Endothelial cell of umbilical vein (primary cell): Measurements from ENCODE around the gene JPH3. TPM values are rescaled to one million over a fixed set of nuclear protein-coding genes. Genes with fewer than 3 reads are reported as not detected.

Experiments used
- BruUV-seq: library from RNA; stranded (reverse); fragments of 400-500 nt; replicated peaks from 2 replicates; lab custom pipeline; 2021; lab: Mats Ljungman, UMichigan
- CTCF ChIA-PET: fragments of 300-600, 350-600 bp; sonication (Branson Sonifier 250); formaldehyde crosslinking; loops from one replicate; lab custom pipeline; 2021; ENCODE audit warnings: antibody characterized with exemption, inconsistent platforms; lab: Charles Lee
- POLR2A ChIA-PET: fragments of 300-600, 350-600 bp; sonication (Branson Sonifier 250); formaldehyde crosslinking; loops from one replicate; lab custom pipeline; 2021; ENCODE audit warnings: antibody characterized with exemption, inconsistent platforms; lab: Charles Lee
- DNase-seq: peaks from one replicate; pipeline ENCODE4 v3.0.0-alpha.2; 2011; ENCODE audit warnings: low read depth, low spot score
- FAIRE-seq: peaks from 2 replicates; lab custom pipeline; 2011; peaks lifted over from hg19 to GRCh38; lab: Jason Lieb, UNC
- H2AFZ ChIP-seq: 2 replicates; pipeline ENCODE4 v1.6.0; 2012; ENCODE audit warnings: low read depth, low read length, control low read depth, inconsistent platforms
- H3K27ac ChIP-seq: 2 replicates; pipeline ENCODE4 v1.5.1; 2011; ENCODE audit warnings: low read depth, mild to moderate bottlenecking, control low read depth, low read length, moderate library complexity; ENCODE audit not compliant: insufficient read depth
- H3K27me3 ChIP-seq, 2 experiments: 2 replicates each; pipeline versions ENCODE4 v1.6.0 to v1.6.1; 2011; ENCODE audit warnings: low read length in 2 of 2, mixed read lengths in 1 of 2; ENCODE audit not compliant: control insufficient read depth in 2 of 2, insufficient read depth in 2 of 2
- H3K36me3 ChIP-seq, 2 experiments: 2 replicates in 1 of 2; 3 replicates in 1 of 2; pipeline ENCODE4 v1.5.1; 2011; ENCODE audit warnings: low read length in 2 of 2, mild to moderate bottlenecking in 1 of 2, moderate library complexity in 1 of 2; ENCODE audit not compliant: control insufficient read depth in 2 of 2, insufficient read depth in 2 of 2; ENCODE audit errors: extremely low read depth in 1 of 2
- H3K4me1 ChIP-seq: 3 replicates; pipeline ENCODE4 v1.5.1; 2011; ENCODE audit warnings: mild to moderate bottlenecking, low read length; ENCODE audit not compliant: control insufficient read depth, insufficient read depth; ENCODE audit errors: extremely low read depth
- H3K4me2 ChIP-seq: 2 replicates; pipeline ENCODE4 v1.6.1; 2011; ENCODE audit warnings: low read length, control low read depth, mixed read lengths; ENCODE audit not compliant: insufficient read depth
- H3K4me3 ChIP-seq, 3 experiments: fragments of 200-600 bp in 1 of 3; sonication (generic), shearing (Covaris generic) in 1 of 3; replicated peaks in 1 of 3; 2 replicates each; pipeline ENCODE4 v1.5.1; 2011 to 2016; ENCODE audit warnings: control low read depth in 3 of 3, low read length in 3 of 3, mild to moderate bottlenecking in 2 of 3, inconsistent platforms in 1 of 3, low read depth in 1 of 3, moderate library complexity in 1 of 3; ENCODE audit not compliant: insufficient read depth in 1 of 3
- H3K79me2 ChIP-seq: 2 replicates; pipeline ENCODE4 v1.6.0; 2012; ENCODE audit warnings: low read length, inconsistent platforms; ENCODE audit not compliant: control insufficient read depth, insufficient read depth
- H3K9ac ChIP-seq: replicated peaks from 2 replicates; pipeline ENCODE3; 2011; ENCODE audit warnings: low read length, control low read depth; ENCODE audit not compliant: insufficient read depth; ENCODE audit errors: extremely low read depth
- H3K9me1 ChIP-seq: replicated peaks from 3 replicates; pipeline ENCODE4 v1.6.0; 2011; ENCODE audit warnings: mild to moderate bottlenecking, low read length; ENCODE audit not compliant: control insufficient read depth, insufficient read depth; ENCODE audit errors: extremely low read depth
- H3K9me3 ChIP-seq: replicated peaks from 2 replicates; pipeline ENCODE4 v1.5.1; 2012; ENCODE audit warnings: low read length, inconsistent platforms; ENCODE audit not compliant: control insufficient read depth, insufficient read depth
- H4K20me1 ChIP-seq: replicated peaks from 2 replicates; pipeline ENCODE3; 2011; ENCODE audit warnings: mild to moderate bottlenecking, low read length; ENCODE audit not compliant: control insufficient read depth, insufficient read depth; ENCODE audit errors: extremely low read depth
- CTCF ChIP-seq, 2 donors: IDR thresholded peaks; 1 replicate in 1 of 2; 2 replicates in 1 of 2; pipeline ENCODE4 v1.5.1; 2011; ENCODE audit warnings: low read length in 2 of 2, mild to moderate bottlenecking in 2 of 2, moderate library complexity in 2 of 2, control low read depth in 1 of 2, inconsistent platforms in 1 of 2, low read depth in 1 of 2; ENCODE audit not compliant: insufficient read depth in 1 of 2; ENCODE audit errors: extremely low read depth in 1 of 2
- FOS ChIP-seq: IDR thresholded peaks from 2 replicates; pipeline ENCODE4 v1.6.1; 2011; ENCODE audit warnings: mild to moderate bottlenecking, low read length, moderate library complexity, borderline replicate concordance; ENCODE audit not compliant: insufficient read depth
- GATA2 ChIP-seq: IDR thresholded peaks from 2 replicates; pipeline ENCODE4 v1.7.0; 2011; ENCODE audit warnings: low read depth, mild to moderate bottlenecking, moderate library complexity, mixed read lengths, low read length; ENCODE audit not compliant: insufficient read length, insufficient read depth
- MAX ChIP-seq: IDR thresholded peaks from 2 replicates; pipeline ENCODE4 v1.6.1; 2011; ENCODE audit not compliant: insufficient read depth, insufficient read length
- MYC ChIP-seq: IDR thresholded peaks from one replicate; pipeline ENCODE4 v1.6.1; 2011; ENCODE audit warnings: mild to moderate bottlenecking, low read depth, low read length
- POLR2A ChIP-seq: IDR thresholded peaks from 2 replicates; pipeline ENCODE4 v1.6.1; 2012; ENCODE audit warnings: low read depth, mild to moderate bottlenecking, control low read depth, low read length
- POLR2AphosphoS5 ChIP-seq: IDR thresholded peaks from 2 replicates; pipeline ENCODE4 v1.6.1; 2012; ENCODE audit warnings: low read depth, mild to moderate bottlenecking, control low read depth, low read length, moderate library complexity; ENCODE audit not compliant: insufficient read depth
- dilution Hi-C: fragments of 300-500 bp; cut with MboI; formaldehyde crosslinking; loops from one replicate; pipeline ENCODE4 v1.15.0; 2019; ENCODE audit warnings: low sequenced_read_pairs; ENCODE audit not compliant: extremely low pct_ligation_motif_present
- intact Hi-C: fragments of 100-400 bp; cut with micrococcal nuclease; formaldehyde crosslinking; loops from one replicate; pipeline ENCODE4 v1.10.0; 2022
- polyA plus RNA-seq, 4 experiments: library from polyadenylated mRNA; depleted of rRNA in 3 of 4; stranded (reverse) in 3 of 4; unstranded in 1 of 4; fragments of >200 nt; gene quantifications; 2 replicates each; pipeline versions ENCODE4 v1.2.1 to v1.2.3, GENCODE V29; 2011 to 2012; ENCODE audit warnings: missing spikeins in 1 of 4
- total RNA-seq: library from RNA; stranded (reverse); gene quantifications from 2 replicates; pipeline ENCODE4 v1.2.3, GENCODE V29; 2021

JPH3 gene
- total and polyA plus RNA-seq, 2 donors (not counting 3 experiments of a cell fraction or from before 2014, with no cell fraction given), result 0.22 to 0.30 TPM

GRCh38 chr16:87666919-87667318 is 64.6 kb downstream of the JPH3 start:
- Histone ChIP-seq H3K4me1 (no peaks in the 10 kb centered on the region), H2AFZ (no peak overlapping the region), H3K27ac (no peak overlapping the region), H3K9me1 (no peaks in the 10 kb centered on the region), H3K9me3 (no peaks in the 10 kb centered on the region), H3K79me2 (no peaks in the 10 kb centered on the region), H3K4me2 (no peak overlapping the region), H3K9ac (no peak overlapping the region), H3K27me3 (no peaks in the 10 kb centered on the region), H3K36me3 (no peaks in the 10 kb centered on the region), H4K20me1 (no peaks in the 10 kb centered on the region), H3K4me3 (no peak overlapping the region)
- ChIA-PET POLR2A (no interaction called here), CTCF (interaction anchor here (1.1 to 1.2 kb wide), 2 partner anchors 15 to 17 kb away, joined by 3 read pairs; no protein-coding TSS in a partner anchor)
- DNase-seq (no peak), FAIRE-seq (no peak)
- dilution Hi-C loops (no loop called here), intact Hi-C loops (no loop called here)
- BruUV-seq, result no TSS peak
- TF ChIP-seq POLR2AphosphoS5 (no peak), MAX (no peak), FOS (no peak), GATA2 (no peak), MYC (no peak), CTCF (IDR thresholded peaks at IDR 0.05; ENCODE audit: extremely low read depth in 1 of 2, insufficient read depth in 1 of 2, low read depth in 1 of 2, low read length in 2 of 2) (no peak), POLR2A (no peak)
